Activated CD4-positive, CD25-positive, alpha-beta regulatory T cell treated with anti-CD3 and anti-CD28 coated beads, Interleukin-2, amount 50 U/mL, for 24 hours (primary cell): Measurements from ENCODE around the gene FAM210A.
A peak's percentile ranks its signal among the peaks of the same experiment; 100 is the strongest.

Source experiments
- ATAC-seq, 2 donors: fragments of 150-1000 bp; cut with Tn5 transposase; one replicate each; pipeline ENCODE4 v1.10.0; 2021; ENCODE audit warnings: mild to moderate bottlenecking in 1 of 2, moderate library complexity in 1 of 2

FAM210A gene

DNA sequence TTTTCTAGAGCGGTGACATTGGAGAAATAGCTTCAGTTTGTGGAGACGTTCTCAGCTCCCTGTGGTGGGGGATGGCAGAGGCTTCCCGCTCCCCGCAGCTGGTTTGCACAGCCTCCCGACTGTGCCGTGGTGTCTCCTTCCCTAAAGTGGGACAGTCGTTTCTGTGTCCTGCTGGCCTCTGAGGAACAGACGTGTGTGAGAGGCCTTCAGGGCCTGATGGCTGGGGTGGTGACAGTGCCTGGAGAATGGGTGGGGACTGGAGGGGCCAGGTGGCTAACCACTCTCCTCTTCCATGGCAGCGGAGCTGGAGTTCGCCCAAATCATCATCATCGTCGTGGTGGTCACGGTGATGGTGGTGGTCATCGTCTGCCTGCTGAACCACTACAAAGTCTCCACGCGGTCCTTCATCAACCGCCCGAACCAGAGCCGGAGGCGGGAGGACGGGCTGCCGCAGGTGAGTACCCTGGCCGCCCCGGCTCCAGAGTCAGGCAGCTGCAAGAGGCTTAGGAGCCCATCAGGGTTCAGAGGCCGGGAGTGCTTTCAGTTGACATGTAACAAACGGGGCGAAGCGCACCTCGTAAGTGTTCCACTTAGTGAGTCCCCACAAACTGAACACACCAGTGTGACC is 105.4 kb downstream of the FAM210A start:
- ATAC-seq: no peak

DNA sequence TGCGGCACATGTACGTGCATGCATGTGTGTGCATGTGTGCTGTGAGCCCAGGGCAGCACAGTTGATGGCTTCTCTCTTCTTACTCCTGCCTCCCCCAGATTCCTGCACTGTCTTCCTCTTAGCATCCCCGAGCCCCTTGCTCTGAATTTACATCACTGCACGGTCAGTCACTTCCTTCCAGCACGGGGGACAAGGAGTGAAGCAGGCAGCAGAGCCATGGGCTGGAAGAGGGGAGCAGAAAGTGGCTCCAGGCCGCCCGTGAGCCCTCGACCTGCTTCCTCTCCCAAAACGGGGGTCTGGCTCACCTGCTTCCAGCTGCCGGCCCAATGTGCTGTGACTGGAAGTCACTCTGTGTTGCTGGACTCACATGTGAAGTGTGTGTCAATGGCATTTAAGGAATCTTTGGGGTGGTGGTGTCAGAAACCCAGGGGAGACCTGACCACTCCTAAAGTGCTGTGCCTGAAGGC is 106.1 kb downstream of the FAM210A start:
- no peak for ATAC-seq

DNA sequence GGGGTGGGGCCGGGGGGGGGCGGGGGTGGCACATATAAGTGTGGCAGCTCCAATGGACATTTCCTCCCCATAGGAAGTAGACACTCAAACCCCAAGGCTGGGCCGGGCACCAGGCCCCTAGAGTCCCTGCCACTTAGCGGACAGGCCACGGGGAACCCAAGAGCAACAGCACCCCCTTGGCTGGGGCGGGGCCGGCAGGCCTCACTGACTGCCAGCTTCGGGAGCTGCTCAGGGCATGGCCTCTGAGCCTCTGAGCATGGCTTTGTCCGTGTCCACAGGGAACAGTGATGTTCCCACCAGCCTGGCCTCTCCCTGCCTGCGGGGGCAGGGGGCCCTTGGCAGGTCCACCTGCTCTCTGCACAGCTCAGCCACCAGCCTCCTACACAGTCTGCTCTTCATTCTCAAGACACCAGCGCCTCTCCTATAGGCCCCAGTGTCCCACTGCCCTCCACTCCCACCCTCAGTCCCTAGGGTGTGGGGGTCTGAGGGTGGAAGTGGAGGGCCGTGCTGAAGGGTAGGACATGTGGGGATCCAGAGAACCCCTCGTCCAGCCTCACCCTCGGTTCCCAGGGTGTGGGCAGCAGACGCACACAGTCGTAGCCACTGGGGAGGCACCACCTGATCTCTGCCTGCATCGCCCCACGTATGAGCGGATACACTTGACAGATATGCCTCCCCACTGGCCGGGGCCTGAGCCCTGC is 106.7 kb downstream of the FAM210A start:
- no peak for ATAC-seq

DNA sequence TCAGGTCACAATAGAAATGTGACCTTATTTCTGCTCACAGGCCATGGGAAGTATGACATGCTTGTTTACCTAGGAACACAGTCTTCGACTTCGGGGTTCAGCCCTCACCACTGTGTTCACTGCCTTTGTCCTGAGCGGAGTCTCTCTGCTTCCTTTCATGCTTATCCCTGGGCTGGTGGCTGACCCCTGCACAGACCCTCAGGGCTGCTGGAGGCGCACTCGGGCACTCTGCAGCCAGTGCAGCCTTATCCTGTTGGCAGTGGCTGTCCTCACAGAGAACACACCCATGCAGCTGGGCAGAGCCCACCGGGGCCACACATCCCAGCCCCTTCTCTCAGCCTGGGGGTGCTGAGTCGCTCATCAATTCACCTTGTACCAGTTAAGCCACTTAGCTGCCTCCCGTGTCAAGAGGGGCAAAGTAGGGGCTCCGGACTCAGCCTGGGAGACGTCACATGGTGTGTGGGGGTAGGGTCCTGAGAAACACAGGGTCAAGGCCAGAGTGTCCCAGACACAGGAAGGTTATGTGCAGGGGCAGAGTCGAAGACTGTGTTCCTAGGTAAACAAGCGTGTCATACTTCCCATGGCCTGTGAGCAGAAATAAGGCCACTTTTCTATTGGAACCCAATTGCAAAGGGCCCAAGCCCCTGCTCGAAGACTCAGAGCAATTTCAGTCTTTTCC is 107.5 kb downstream of the FAM210A start:
- ATAC-seq: no peak

DNA sequence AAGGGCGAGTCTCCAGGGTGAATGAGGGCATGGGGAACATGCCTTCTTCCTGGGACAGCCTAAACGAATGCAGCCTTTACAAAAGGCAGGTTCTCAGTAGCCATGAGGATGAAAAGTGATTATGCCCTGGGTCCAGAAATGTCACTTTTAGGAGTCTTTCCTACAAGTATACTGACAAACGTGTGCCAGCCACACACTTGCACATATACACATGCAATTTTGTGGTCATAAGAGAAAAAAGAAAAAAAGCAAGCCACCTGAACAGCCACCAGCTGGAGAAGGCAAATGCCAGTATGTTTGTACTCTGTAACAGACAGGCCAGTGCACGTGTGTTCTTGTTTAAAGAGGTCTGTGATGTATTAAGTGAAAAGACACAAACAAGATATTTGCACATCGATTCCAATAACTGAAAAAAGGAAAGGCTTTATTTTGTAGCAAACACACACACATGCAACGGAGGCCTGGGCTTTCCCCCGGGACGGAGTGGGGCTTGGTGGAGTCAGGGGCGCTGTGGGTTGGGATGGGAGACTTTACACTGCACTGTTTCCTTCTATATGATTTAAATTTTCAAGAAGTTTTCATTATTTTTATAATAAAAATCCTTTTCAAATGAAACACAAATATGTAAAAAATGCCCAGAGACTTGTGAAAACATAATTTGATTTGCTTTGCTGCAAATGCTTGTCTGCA is 108.4 kb downstream of the FAM210A start:
- ATAC-seq: no peak

DNA sequence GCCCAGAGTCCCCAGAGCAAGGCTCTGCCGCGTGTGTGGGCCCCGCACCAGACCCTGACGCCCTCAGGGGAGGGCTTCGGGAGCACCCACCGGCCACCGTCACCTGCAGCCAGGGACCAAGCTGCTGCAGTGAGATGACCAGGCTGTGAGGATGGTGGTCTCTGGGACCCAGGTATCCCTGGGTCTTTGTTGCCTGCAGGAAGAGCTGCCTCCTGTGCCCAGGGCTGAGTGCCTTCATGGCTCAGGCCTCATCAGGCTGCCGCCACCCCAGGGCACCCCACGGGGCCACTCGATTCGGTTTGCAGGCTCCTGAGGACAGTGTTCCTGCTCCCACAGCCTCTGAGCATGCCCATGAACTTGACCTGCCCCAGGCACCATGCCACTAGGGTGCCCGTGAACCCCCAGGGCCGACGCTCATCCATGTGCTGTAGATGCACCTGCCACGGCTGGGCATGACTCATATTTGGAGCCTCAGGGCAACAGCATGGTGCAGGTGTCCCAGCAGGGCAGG is 109.8 kb downstream of the FAM210A start:
- ATAC-seq: no peak

DNA sequence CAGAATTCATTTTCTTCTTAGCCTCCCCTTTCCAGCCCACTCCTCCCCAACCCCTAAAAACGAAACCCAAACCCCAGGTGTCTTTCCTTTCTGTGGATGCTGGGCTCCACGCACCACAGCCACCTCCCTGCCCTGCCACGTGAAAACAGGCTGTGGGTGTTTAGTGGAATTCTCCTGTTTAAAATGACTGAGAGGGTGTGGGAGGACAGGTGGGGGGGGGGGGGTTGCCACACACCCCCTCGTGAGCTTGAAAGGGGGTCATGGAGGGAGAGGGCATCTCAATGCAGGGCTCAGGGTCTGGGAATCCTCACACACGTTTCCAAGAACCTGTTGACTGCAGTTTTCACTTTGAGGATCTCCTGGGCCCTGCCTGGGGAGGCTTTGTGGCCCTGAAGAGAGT is 110.3 kb downstream of the FAM210A start:
- no peak for ATAC-seq

DNA sequence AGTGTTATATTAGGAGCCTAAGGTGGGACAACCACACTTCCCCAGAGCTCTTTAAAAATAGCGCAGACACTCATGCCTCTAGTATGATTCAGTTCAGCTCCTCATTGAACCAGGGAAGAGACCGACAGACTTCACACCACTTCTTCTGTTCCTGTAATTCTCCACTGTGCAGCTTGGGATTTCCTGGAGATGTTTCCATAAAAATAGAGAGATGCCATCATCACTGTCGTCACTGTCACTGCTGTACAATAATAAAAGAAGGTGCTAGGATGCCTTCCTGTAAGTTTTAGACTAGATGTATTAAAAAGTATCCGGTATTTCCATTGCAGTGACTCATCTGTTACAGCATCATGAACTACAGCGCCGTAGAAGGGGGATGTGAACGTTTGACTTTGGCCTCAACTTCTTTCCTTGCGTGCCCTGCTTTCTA is 110.9 kb downstream of the FAM210A start:
- ATAC-seq: peak; percentile 19 to 21

DNA sequence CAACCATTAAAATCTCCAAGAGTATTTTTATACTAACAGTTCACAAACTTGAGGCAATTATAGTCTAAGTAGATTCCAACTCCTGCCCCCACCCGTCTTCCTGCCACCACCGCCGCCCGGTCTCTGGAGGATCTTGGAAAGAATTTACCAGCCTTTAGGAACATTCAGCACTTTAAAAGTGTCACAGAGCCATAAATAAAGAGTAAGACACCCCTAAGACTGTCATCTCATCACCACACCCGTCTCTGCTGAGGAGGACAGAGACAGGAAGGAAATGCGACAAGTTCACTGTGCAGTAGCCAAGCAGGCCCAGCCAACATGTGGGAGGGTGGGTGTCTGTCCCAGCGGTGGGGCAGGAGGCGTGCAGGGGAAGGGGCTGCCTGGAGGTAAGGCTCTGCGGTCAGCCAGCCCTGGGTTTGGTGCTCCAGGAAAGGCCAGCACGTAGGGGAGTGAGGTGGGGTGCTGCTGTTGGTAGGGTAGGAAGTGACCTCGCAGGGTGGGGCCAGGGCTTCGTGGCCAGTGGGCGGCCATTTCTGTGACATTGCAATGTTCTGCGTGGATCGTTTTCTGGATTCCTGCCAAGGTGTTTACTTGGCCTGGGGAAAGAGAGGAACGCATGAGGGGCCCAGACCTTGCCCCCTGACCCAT is 111.6 kb downstream of the FAM210A start:
- ATAC-seq: no peak

DNA sequence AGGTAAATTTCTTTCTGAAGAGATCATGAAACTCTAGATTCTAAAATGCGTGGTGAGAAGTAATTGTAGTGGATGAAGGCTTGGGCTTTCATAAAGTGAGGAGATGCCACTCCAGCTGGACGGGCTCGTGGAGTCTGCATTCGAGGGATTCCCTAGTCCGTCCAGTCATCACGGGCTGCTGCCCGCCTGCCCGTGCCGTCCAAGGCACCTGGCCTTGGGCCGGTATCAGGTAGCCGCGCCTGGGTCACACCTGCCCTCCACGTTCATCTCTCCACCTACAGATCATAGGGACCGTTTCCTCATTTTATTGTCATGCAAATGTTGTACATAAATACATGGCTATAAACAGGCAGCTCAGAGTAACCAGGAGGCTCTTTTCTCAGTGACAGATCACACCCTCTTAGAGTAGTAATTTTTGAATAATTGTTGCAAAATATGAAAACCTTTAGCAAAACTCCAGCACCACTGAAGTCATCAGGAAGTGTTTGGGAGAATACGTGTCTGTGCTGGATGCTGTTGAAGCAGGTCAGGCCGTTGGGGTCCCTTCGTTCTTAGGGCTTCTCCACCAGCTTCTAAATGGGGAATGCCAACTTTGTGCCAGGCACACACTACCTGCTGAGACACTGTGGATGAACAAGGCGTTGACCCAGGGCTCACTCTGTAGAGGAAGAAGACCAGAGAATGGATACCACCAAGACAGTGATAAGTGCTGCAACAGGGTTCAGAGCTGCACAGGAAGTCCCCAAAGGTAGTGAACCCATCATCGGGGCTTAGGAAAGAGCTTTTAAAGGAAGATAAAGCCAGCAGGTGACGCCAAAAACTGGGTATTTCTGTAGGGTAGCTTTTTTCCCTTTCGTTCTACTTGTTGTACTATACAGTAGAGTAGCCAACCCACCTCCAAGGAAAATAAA is 112.5 kb downstream of the FAM210A start:
- ATAC-seq: no peak
